ENCODE results near the gene NTN5.

- no peak for TF ChIP-seq CTCF (IDR thresholded peaks at IDR 0.05)
- TF ChIP-seq POLR2A (IDR thresholded peaks at IDR 0.05), result no peak
Observed at GRCh38 chr19:48627201-48627864, 45.5 kb downstream of the NTN5 start.
